SK-N-SH (cell line): ENCODE measurements around the gene USP13.

Experiments
- FOSL2 ChIP-seq: IDR thresholded peaks from 2 replicates; pipeline ENCODE4 v1.4.0; 2012; ENCODE audit warnings: low read depth, mild to moderate bottlenecking, moderate library complexity, borderline replicate concordance
- FOXJ3 ChIP-seq: sonication (generic); formaldehyde crosslinking; IDR thresholded peaks from 2 replicates; pipeline ENCODE4 v1.5.1; 2020; ENCODE audit warnings: mild to moderate bottlenecking, missing genetic modification reagents
- FOXM1 ChIP-seq: IDR thresholded peaks from 2 replicates; pipeline ENCODE4 v1.4.0; 2012; ENCODE audit warnings: low read depth, mild to moderate bottlenecking
- GATA2 ChIP-seq: sonication (generic); formaldehyde crosslinking; IDR thresholded peaks from 2 replicates; pipeline ENCODE4 v1.5.0; 2020; ENCODE audit warnings: mild to moderate bottlenecking, missing genetic modification reagents
- POLR2AphosphoS5 ChIP-seq: IDR thresholded peaks from 2 replicates; pipeline ENCODE4 v1.6.1; 2012; ENCODE audit warnings: low read depth, low read length
- SMC3 ChIP-seq: IDR thresholded peaks from 2 replicates; pipeline ENCODE4 v1.6.1; 2012; ENCODE audit warnings: low read depth, low read length, improper control_type of control experiment
- TF ChIP-seq, protein P1 (sequence below): fragments of 200-600 bp; sonication (generic); IDR thresholded peaks from 2 replicates; pipeline ENCODE4 v1.6.1; 2017; ENCODE audit warnings: antibody characterized with exemption, mild to moderate bottlenecking, moderate library complexity
- TF ChIP-seq, protein P2 (sequence below): IDR thresholded peaks from 2 replicates; pipeline ENCODE4 v1.6.1; 2012; ENCODE audit warnings: mild to moderate bottlenecking, low read depth, low read length, moderate library complexity

DNA sequence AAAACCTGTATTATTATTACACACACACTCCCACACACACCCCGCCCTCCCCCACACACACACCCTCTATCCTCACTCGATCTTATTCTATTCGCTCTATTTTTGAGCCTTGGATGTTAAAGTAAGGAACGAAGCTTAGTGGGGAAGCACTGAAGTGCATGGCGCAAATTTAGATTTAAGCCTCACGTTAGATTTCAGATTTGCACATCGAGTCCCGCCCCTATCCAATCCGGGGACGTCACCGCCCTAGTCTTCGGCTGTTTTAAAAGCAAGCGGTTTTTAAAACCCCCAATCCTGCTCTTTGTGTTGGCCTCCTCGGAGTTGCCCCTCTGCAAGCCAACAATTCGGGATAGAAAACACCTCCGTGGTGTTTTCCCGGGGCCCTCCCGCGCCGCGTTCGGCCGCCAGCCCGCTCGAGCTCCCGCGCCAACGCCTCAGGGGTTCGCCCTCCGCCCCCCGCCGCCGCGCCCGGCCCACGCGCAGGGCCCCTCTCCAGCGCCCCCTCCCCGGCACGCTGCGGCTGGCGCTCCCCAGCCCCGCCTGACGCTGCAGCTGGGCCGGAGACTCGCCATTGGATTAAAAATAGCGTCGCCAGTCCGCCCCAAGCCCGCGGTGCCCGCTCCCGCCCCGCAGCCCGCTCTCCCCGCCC lies at the start of gene USP13:
- TF ChIP-seq FOXJ3 (CRISPR knock-in tag) (no peak), FOXM1 (peak; percentile 92), POLR2AphosphoS5 (peak; percentile 53; the same call in 1 of the 2 replicates), SMC3 (no peak), FOSL2 (no peak), GATA2 (no peak)
- TF ChIP-seq, protein P1, sequence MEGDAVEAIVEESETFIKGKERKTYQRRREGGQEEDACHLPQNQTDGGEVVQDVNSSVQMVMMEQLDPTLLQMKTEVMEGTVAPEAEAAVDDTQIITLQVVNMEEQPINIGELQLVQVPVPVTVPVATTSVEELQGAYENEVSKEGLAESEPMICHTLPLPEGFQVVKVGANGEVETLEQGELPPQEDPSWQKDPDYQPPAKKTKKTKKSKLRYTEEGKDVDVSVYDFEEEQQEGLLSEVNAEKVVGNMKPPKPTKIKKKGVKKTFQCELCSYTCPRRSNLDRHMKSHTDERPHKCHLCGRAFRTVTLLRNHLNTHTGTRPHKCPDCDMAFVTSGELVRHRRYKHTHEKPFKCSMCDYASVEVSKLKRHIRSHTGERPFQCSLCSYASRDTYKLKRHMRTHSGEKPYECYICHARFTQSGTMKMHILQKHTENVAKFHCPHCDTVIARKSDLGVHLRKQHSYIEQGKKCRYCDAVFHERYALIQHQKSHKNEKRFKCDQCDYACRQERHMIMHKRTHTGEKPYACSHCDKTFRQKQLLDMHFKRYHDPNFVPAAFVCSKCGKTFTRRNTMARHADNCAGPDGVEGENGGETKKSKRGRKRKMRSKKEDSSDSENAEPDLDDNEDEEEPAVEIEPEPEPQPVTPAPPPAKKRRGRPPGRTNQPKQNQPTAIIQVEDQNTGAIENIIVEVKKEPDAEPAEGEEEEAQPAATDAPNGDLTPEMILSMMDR: no peak
- TF ChIP-seq, protein P2, sequence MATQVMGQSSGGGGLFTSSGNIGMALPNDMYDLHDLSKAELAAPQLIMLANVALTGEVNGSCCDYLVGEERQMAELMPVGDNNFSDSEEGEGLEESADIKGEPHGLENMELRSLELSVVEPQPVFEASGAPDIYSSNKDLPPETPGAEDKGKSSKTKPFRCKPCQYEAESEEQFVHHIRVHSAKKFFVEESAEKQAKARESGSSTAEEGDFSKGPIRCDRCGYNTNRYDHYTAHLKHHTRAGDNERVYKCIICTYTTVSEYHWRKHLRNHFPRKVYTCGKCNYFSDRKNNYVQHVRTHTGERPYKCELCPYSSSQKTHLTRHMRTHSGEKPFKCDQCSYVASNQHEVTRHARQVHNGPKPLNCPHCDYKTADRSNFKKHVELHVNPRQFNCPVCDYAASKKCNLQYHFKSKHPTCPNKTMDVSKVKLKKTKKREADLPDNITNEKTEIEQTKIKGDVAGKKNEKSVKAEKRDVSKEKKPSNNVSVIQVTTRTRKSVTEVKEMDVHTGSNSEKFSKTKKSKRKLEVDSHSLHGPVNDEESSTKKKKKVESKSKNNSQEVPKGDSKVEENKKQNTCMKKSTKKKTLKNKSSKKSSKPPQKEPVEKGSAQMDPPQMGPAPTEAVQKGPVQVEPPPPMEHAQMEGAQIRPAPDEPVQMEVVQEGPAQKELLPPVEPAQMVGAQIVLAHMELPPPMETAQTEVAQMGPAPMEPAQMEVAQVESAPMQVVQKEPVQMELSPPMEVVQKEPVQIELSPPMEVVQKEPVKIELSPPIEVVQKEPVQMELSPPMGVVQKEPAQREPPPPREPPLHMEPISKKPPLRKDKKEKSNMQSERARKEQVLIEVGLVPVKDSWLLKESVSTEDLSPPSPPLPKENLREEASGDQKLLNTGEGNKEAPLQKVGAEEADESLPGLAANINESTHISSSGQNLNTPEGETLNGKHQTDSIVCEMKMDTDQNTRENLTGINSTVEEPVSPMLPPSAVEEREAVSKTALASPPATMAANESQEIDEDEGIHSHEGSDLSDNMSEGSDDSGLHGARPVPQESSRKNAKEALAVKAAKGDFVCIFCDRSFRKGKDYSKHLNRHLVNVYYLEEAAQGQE: no peak
